SIG-M5 treated with dmso at 0.1 percent for 504 hours (cell line): ENCODE results near the gene MYRIP.
"Not testable (repeated sequence)": the region's sequence is repeated elsewhere in the genome, so short reads cannot be mapped to it uniquely, and the experiment has no call there.

Experiments
- DNase-seq: peaks from one replicate; lab custom pipeline; 2025; ENCODE audit not compliant: unreplicated experiment; lab: John Stamatoyannopoulos, UW

MYRIP gene

DNA sequence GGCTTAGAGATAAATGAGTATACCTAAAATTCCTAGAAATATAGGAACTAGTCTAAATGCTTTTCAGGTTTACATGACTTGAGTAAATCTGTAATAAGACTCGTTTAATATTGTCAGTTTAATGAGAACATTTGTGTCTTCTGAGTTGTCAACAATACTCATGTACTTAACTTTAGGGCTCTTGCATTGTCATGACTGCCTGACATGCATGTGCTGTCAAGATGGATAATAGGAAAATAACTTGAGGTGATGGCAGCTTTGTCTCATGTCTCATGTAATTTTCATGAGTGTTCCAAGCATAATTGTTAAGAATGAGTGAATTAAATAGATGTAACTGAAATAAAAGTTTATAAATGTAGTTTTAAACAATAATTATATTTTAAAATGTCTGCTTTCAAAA is 455.0 kb downstream of the MYRIP start:
- no peak for DNase-seq

DNA sequence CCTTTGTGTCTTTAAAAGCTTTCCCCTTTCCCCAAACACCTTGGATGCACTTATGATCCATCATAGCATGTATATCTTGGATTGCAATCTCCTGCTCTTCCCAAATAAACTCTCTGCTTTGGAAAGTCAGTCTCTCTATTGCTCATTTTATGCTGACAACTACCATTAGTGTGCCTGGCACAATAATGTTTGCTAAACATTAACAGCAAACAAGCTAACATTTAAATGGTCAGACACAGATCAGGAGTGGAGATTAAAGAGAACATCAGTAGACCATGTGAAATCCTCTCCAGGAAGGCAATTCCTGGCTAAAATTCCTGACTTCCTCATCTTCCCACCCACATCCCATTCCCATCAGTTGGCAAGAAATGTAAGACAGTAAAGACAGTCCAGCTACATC is 455.8 kb downstream of the MYRIP start:
- no peak for DNase-seq

DNA sequence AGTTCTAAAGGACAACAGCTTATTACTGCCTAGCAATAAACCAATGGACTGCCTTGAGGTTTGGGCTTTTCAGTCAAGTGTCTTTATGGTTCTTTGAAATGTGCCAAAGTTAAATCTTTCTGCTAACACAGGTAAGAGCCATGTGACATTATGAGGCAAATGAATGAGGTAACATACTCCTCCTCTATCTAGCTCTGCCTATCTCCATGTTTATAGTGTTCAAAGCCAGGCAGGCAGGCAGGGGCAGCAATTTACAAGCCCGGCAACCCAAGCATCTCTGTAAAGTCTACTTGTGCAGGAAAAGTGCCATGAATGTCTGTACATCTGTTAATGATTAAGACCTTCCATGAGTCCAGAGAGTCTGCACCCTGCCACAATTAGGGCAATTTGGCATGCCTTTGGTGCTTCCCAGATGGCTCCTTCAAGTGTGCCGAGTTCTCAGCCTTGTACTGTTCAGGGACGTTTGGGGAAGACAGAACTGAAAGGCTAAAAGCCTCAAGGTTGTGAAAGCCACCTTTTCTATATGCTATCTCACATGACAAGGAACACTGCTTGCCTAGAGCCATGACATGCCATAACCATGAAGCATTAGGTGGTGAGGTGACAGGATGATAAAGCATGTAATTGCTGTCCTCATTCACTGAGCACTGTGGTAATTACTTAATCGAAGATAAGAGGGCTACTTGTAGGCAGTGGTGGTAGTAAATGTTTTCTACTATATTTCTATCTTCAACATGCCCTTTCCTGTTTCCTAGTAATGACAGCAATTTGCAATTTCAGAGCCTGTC is 458.7 kb downstream of the MYRIP start:
- no peak for DNase-seq

DNA sequence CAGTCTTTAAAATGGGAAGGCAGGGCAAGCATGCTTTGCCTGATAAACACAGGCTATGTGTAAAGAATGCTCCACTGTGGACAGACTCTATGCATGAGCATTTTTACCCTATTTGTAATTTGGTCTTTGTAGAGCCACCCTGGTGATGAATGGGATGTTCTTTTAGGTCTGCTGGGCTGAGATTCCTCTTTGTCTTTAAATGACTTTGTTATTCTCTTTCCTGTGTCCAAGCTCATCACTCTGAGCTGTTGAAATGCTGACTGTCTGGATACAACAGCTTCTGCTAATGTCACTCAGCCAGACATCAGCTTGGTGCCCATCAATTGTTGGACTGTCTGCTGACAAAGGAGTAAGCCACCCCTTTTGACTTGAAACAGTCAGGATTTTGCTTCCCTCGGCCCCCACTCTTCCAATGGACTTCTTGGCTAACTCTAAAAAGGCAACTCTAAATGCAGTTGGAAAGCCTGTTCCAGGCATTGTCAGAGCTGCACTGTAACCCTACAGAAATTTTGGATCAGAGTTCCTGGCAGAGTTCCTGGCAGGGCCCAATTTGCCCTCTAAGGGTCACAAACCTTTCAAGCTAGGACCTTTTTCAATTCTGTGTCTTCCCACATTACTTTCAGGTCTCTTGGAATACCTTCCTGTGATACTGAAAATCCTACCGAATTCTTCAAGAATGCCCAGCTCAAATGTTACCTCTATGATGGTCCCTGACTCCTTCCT is 459.6 kb downstream of the MYRIP start:
- DNase-seq, result no peak

DNA sequence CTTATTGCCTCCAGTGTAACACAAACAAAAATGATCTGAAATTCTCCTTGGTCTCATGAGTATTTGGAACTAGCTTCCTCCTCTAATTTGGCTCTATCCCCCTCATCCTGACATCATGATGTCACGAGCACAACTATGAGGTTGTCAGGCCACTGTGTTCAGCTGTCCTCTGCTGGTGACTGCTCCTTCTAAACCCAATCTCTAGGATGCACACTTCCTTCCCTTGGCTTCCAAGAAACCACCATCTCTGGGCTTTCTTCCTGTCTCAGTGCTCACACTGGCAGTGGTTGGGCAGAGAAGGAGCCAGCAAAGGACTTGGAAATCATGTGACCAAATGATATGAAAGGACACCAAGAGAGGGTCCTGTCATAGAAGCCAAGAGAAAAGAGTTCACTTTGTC is 469.4 kb downstream of the MYRIP start:
- no peak for DNase-seq

DNA sequence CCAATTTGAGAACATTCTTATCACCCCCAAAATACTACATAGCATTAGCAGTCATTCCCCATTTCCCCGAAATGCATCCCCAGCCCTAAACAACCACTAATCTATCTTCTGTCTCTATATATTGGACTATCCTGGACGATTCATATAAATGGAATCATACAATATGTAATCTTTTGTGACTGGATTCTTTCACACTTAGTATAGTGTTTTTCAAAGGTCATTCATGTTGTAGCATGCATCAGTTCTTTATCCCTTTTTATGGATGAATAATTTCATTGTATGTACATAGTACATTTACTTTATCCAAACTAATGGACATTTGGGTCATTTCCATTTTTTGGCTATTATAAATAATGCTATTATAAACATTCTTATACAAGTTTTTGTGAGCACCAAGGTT is 472.6 kb downstream of the MYRIP start:
- DNase-seq, result no peak

DNA sequence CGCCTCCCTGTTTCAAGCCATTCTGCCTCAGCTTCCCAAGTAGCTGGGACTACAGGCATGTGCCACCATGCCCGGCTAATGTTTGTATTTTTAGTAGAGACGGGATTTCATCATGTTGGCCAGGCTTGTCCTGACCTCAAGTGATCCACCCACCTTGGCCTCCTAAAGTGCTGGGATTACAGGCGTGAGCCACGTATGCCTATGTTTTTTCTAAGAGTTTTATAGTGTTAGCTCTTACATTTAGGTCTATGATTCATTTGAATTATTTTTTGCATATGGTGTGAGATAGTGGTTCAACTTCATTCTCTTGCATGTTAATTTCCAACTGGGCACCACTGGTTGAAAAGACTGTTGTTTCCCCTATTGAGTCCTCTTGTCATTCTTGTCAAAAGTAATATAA is 473.6 kb downstream of the MYRIP start:
- DNase-seq, result not testable (repeated sequence)

DNA sequence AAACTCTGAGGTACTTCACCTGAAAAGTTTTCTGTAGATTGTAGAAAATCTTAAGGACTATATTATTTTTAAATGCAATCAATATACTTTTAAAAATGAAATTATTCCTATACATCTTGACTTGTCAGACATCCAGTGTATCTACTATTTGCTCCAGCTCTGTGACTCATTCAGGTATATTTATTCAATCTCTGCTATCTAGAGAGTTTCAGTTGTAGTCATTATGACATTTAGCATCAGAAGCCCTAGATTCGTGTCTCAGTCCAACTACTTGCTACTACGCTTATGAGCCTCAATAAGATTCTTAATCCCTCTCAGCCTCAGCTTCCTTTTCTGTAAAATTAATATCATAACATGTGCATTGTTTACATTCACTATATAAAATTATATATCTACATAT is 477.8 kb downstream of the MYRIP start:
- no peak for DNase-seq

DNA sequence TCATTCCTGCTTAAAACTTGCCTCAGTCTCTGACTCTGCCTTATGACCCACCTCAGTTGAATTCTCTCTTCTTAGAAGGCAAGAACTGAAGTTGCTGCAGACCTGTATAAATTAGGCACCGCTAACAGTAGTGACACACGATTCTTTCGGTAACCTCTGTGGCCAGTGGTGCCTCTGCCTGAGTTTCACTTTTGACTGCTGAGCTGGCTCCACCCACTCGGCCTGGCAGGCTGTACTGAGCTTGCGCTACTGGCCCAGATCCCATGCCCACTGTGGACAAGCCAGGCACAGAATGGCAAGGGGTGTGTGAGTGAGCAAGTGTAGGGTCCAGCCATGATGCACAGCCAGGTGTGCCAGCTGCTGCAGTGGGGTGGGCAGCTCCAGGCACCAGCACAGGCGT is 481.0 kb downstream of the MYRIP start:
- no peak for DNase-seq

DNA sequence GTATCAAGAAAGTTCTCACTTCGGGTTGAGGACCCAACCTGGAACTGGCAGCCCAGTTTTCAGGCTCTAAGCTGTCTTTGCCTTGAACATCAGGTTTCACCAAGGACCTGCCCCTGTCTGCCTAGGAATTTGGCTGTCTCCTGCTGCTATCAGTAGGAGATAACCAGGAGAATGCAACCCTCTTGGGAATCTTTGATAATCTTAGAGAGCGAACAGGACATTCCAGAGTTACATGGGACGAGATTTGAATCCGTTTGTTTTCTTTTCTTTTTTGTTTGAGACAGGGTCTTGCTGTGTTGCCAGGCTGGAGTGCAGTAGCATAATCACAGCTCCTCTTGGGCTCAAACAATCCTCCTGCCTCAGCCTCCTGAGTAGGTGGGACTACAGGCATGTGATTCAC is 482.1 kb downstream of the MYRIP start:
- DNase-seq, result no peak

DNA sequence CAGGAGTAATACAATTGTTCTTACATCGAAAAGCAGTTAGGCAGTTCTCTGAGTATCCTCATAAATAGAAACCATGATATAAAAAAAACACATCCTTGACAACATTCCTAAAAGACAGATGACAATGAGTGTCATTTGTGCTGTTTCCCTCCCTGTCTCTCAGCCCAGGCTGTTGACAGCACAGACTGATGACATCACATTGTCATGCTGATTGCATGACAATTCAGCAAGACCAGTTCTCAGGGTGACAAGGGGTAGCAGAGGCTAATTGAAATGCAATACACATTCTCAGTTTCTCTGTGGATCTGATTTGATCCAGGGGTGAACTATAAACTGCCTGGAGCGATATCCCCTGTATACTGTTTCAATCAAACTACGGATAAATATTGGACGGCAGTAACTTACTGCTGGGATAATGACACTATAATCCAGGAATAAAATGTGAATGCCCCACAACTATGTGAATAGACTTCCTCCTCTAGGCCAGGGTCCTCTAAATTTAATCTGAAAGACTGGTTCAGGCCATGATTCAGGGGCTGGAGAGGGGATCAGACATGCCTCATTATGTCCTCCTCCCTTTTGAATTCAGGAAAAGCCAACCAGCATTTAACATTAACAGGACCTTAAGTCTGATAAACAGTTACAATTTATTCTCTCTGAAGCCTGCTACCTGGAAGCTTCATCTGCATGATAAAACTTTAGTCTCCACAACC is 483.4 kb downstream of the MYRIP start:
- no peak for DNase-seq

DNA sequence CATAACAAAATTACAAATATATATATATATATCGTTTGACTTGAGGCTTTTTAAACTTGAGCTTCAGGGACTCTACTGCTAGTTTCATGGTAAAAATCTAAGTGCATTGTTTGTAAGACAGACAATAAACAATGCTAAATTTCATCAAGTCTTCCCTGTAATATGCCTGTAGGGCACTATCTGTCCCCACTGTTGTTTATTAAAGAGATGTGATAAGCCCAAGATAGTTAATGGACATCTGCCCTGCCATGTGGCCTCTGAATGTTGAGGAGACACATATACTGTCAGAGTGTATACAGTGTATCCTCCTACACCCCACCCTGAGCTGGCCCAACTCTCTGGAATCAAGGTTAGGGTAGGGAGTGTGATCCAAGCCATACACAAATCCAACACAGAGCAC is 485.0 kb downstream of the MYRIP start:
- no peak for DNase-seq

DNA sequence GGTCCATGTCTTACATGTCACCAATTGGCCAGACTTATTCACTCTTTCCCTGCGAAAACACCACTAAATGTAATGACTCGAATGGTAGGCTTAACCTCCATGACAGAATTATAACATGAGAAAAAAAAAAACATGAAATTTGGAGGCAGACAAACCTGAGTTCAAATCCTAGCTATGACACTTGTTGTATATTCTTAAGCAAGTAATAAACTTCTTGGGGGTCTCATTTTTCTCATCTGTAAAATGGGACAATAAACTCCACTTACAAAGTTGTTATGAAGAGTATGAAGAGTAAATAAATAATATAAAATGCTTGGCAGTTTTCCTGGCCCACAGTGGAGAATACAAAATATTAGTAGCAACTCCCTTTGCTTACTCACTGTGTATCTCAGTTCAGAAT is 488.7 kb downstream of the MYRIP start:
- DNase-seq, result no peak

DNA sequence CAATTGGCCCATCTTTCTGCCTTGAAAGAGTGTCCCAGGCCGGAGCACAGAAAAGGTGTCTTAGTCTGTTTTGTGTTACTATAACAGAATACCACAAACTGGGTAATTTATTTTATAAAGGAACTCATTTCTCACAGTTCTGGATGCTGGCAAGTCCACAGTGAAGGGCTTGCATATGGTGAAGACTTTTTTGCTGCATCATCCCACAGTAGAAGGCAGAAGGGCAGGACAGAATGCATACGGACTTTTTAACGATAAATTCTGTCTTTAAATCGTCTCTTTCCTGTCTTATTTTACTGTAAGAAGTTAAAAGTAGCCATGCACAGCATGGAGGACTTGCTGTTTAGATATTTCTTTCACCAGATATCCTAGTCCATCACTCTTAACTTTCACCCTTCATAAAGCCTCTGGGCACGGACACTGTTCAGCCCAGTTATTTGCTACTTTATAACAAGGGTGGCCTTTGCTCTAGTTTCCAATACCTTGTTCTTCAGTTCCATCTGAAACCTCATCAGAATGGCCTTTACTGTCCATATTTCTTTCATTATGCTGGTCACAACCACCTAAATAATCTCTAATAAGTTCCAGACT is 489.8 kb downstream of the MYRIP start:
- DNase-seq, result no peak

DNA sequence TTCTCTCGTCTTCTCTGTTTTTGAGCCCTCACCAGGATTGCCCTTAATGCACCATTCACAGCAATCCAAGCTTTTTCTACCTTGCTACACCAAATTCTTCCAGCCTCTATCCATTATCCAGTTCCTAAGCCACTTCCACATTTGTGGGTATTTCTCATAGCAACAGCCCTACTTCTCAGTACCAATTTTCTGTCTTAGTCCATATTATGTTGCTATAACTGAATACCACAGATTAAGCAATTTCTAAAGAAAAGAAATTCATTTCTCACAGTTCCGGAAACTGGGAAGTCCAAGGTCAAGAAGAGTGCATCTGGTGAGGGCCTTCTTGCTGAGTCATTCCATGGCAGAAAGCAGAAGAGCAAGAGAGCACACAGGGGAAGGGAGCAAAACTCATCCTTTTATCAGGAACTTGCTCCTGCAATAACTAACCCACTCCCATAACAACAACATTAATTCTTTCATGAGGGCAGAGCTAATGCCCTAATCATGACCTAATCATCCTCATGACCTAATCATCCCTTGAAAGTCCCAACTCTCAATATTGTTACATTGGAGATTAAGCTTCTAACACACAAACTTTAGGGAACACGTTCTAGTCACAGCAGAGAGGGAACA is 490.4 kb downstream of the MYRIP start:
- DNase-seq, result peak; percentile 99

DNA sequence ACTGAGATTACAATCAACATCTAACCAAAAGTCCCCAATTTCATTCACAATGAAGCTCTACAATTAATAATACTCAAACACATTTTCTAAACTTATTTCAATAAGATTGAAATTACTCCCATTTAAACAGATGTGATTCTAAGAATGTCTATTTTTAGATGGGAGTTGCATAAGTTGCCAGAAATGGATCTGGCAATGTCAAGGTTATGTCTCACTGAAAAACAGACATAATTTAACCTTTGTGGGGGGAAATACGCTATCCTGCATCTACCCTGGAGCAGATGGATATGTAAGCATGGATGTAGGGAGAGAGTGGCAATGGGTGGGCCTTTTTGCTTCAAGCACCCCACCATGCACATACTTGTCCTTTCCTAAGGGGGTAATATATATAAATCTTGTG is 493.4 kb downstream of the MYRIP start:
- no peak for DNase-seq

DNA sequence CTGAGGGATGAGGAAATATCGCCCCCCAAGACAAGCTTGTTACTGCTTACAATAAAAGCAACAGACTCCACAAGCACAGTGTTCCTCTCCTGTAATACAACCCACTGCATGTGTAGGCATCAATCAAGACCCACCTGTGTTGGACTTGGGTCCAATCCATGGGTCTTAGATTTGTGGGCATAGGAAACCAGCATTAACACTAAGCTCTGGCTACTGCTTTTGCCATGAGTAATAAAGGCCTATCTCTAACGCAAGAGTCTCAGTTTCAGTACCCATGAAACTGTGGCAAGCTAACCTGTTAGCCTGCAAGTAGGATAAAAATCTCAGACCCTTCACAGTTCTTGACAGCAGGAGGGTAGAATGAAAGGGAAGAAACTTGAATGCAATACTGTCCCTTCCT is 494.9 kb downstream of the MYRIP start:
- DNase-seq, result no peak

DNA sequence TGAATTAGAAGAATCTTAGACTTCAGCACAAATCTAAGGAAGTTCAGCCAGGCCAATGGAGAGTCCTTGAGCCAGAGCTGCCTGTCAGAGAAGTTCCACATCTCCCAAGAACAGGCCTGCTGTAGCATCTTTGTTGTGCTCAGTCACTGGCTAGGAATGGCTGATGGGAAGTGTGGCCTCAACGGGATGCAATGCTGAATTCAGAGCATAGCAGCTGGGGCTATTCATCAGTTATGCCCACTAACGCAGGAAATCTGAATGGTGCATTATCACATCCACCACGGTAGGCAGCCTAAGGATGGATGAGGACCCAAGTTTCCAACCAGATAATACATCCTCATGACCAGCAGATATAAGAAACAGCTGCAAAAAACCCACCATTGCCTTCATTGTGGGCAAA is 496.9 kb downstream of the MYRIP start:
- no peak for DNase-seq

DNA sequence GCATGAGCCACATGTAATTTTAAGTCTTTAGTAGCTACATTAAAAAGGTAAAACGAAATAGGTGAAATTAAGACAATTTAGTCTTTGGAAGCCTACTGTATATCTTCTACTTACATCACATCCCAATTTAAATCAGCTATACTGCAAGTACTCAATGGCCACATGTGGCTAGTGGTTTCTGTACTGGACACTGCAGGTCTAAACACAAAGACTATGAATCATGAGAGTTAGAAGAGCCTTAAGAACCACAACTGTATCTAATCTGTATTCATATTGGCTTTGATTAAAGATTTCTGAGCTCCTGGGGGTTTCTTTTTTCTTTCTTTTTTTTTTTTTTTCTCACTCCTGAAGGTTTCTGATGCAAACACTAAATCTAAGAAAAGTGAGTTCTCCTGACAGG is 497.8 kb downstream of the MYRIP start:
- no peak for DNase-seq

DNA sequence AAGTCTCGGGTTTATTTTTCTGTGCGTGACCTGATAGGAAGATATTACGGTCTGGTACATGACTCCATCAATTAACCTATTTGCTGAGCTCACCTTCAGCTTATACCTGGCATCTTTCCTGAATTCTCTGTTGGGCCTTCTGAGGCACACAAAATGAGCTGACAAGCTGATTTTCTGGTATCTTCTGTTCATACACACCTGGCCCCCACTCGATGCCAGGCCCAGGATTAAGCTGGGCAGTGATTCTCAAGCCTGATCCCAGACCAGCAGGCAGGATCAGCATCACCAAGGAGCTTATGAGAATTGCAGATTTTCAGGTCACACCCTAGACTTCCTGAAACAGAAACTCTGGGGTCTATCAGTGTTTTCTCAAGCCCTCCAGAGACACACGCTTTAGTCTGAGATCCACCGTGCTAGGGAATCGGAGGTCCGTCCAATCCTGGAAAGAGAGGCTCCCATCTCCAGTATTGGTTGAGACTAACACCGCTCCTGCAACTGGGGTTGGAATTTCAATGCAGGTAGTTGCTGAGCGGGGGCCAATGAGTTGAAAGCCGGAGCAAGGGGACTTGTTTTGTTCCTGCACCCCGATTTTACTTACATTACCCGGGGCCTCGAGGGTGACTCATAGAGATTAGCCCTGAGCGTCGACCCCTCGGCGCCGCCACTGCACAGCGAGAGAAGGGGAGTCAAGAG is 499.5 kb downstream of the MYRIP start:
- no peak for DNase-seq
